GM21515 (cell line): ENCODE measurements around the gene TAF7.
"Not testable (repeated sequence)": the region's sequence is repeated elsewhere in the genome, so short reads cannot be mapped to it uniquely, and the experiment has no call there.

Source experiments
- ATAC-seq: cut with Tn5 transposase; IDR thresholded peaks from one replicate; pipeline ENCODE4 v1.9.1; 2021; ENCODE audit not compliant: unreplicated experiment

TAF7 gene

GRCh38 chr5:141338538-141339306 is 18.1 kb upstream of the TAF7 start, which contains the start of gene PCDHGA2:
Gene PCDHGA2, plus strand, starts transcription at chr5:141338760.
- no peak for ATAC-seq

- not testable (repeated sequence) for ATAC-seq
These were observed 12.0 kb upstream of the TAF7 start for GRCh38 chr5:141332571-141332970.

GRCh38 chr5:141330299-141331080 is 9.9 kb upstream of the TAF7 start, which contains the start of gene PCDHGA1:
Gene PCDHGA1, plus strand, starts transcription at chr5:141330514.
- no peak for ATAC-seq

GRCh38 chr5:141328231-141328630 is 7.6 kb upstream of the TAF7 start:
- ATAC-seq: no peak

- ATAC-seq: peak; percentile 92
These were observed 5.7 kb upstream of the TAF7 start for GRCh38 chr5:141326088-141326854.

GRCh38 chr5:141322261-141322660 is 1.7 kb upstream of the TAF7 start:
- ATAC-seq: no peak

- ATAC-seq: no peak
These were observed 885 bp downstream of the TAF7 start for GRCh38 chr5:141319699-141320098.

- ATAC-seq: no peak
These were observed 1.4 kb downstream of the TAF7 start for GRCh38 chr5:141319202-141319601.

GRCh38 chr5:141316963-141317362 is 3.6 kb downstream of the TAF7 start:
- ATAC-seq: not testable (repeated sequence)

- no peak for ATAC-seq
These were observed 6.9 kb downstream of the TAF7 start for GRCh38 chr5:141313711-141314110.

GRCh38 chr5:141306630-141307029 is 14.0 kb downstream of the TAF7 start:
- no peak for ATAC-seq

- ATAC-seq: no peak
These were observed 16.8 kb downstream of the TAF7 start, which contains the start of gene SLC25A2 for GRCh38 chr5:141303756-141304155. Gene SLC25A2, minus strand, starts transcription at chr5:141304049. Its CDS starts 184 bp downstream, at chr5:141303865.

- no peak for ATAC-seq
These were observed 22.2 kb downstream of the TAF7 start for GRCh38 chr5:141298376-141298775.

- ATAC-seq: no peak
These were observed 47.7 kb downstream of the TAF7 start for GRCh38 chr5:141272906-141273305.

- no peak for ATAC-seq
These were observed 51.4 kb downstream of the TAF7 start for GRCh38 chr5:141269195-141269594.
